K562 (cell line): Measurements from ENCODE around the gene NCOA3. TPM values are rescaled to one million over a fixed set of nuclear protein-coding genes. Genes with fewer than 3 reads are reported as not detected.

Experiments
- ATF1 ChIP-seq, 2 experiments: fragments of 450-650 bp in 1 of 2; IDR thresholded peaks; 2 replicates each; pipeline ENCODE4 v1.6.1; 2016; ENCODE audit warnings: missing compliant biosample characterization in 1 of 2, missing genetic modification characterization in 1 of 2
- DPF2 ChIP-seq: fragments of 450-650 bp; IDR thresholded peaks from 2 replicates; pipeline ENCODE4 v1.6.1; 2016
- E2F3 ChIP-seq: fragments of 250-450 bp; sonication (Bioruptor Pico); IDR thresholded peaks from 2 replicates; pipeline ENCODE4 v1.4.0; 2020; ENCODE audit warnings: mild to moderate bottlenecking
- FOS ChIP-seq: IDR thresholded peaks from 3 replicates; pipeline ENCODE4 v1.6.1; 2011; ENCODE audit not compliant: insufficient read length; ENCODE audit errors: extremely low read depth
- HLTF ChIP-seq: fragments of 450-650 bp; IDR thresholded peaks from 2 replicates; pipeline ENCODE4 v1.6.1; 2016
- HMG20B ChIP-seq: fragments of 250-450 bp; sonication (Bioruptor Pico); IDR thresholded peaks from 2 replicates; pipeline ENCODE4 v1.5.0; 2021; ENCODE audit warnings: mild to moderate bottlenecking
- KHSRP ChIP-seq: fragments of 450-650 bp; IDR thresholded peaks from 2 replicates; pipeline ENCODE4 v1.6.1; 2017
- NCOA2 ChIP-seq, 2 experiments: fragments of 450-650 bp; IDR thresholded peaks; 2 replicates each; pipeline ENCODE4 v1.6.1; 2018; ENCODE audit warnings: mild to moderate bottlenecking in 2 of 2, moderate library complexity in 1 of 2; ENCODE audit not compliant: partially characterized antibody in 2 of 2
- NR1H2 ChIP-seq: sonication (generic); formaldehyde crosslinking; IDR thresholded peaks from 2 replicates; pipeline ENCODE4 v1.4.0; 2020; ENCODE audit warnings: mild to moderate bottlenecking, missing genetic modification reagents
- RHOXF2B ChIP-seq: fragments of 250-450 bp; sonication (Bioruptor Pico); conservative IDR thresholded peaks from 2 replicates; pipeline ENCODE4 v1.5.1; 2021
- polyA plus RNA-seq, 8 experiments: library from polyadenylated mRNA; depleted of rRNA in 4 of 8; stranded (reverse) in 5 of 8; unstranded in 3 of 8; fragments of >200 nt; fragmentation: Nextera tagmentation in 2 of 8; fragmentation: Illumina TruSeq in 1 of 8; extraction: Ambion mirVana in 2 of 8; extraction: Trizol in 1 of 8; gene quantifications; 2 replicates each; pipeline versions ENCODE4 v1.2.1 to v1.2.3, GENCODE V29; 2011 to 2014; ENCODE audit warnings: inconsistent platforms in 1 of 8, missing spikeins in 1 of 8
- total RNA-seq, 7 experiments: library from RNA; depleted of rRNA in 6 of 7; stranded (reverse); fragments of >200 nt in 6 of 7; fragmentation: Illumina TruSeq in 2 of 7; extraction: Trizol in 2 of 7; gene quantifications; 2 replicates each; pipeline versions ENCODE4 v1.2.1 to v1.2.3, GENCODE V29; 2011 to 2021; ENCODE audit warnings: low replicate concordance in 1 of 7
- TF ChIP-seq, protein P1 (sequence below): sonication (generic); formaldehyde crosslinking; IDR thresholded peaks from 2 replicates; pipeline ENCODE4 v1.8.0; 2022; ENCODE audit warnings: missing genetic modification reagents, mild to moderate bottlenecking, moderate library complexity, borderline replicate concordance
- TF ChIP-seq, protein P2 (sequence below): fragments of 450-650 bp; IDR thresholded peaks from 2 replicates; pipeline ENCODE4 v1.6.1; 2016; ENCODE audit warnings: missing biosample characterization, missing genetic modification characterization
- TF ChIP-seq, protein P3 (sequence below): sonication (generic); formaldehyde crosslinking; IDR thresholded peaks from 2 replicates; pipeline ENCODE4 v1.8.0; 2023; ENCODE audit warnings: missing genetic modification reagents, mild to moderate bottlenecking, borderline replicate concordance
- TF ChIP-seq, protein P4 (sequence below), 2 experiments: fragments of 450-650 bp in 1 of 2; IDR thresholded peaks; 2 replicates each; pipeline ENCODE4 v1.6.1; 2011 to 2017; ENCODE audit warnings: low read depth in 2 of 2, antibody characterized with exemption in 1 of 2, borderline replicate concordance in 1 of 2, low read length in 1 of 2, mild to moderate bottlenecking in 1 of 2, mixed read lengths in 1 of 2; ENCODE audit not compliant: control insufficient read depth in 1 of 2

NCOA3 gene
- total and polyA plus RNA-seq, 9 of the 15 experiments (the other 6 are each of a cell fraction or from before 2014, with no cell fraction given) = 3.2 to 24.3 (median 14.4) TPM

DNA sequence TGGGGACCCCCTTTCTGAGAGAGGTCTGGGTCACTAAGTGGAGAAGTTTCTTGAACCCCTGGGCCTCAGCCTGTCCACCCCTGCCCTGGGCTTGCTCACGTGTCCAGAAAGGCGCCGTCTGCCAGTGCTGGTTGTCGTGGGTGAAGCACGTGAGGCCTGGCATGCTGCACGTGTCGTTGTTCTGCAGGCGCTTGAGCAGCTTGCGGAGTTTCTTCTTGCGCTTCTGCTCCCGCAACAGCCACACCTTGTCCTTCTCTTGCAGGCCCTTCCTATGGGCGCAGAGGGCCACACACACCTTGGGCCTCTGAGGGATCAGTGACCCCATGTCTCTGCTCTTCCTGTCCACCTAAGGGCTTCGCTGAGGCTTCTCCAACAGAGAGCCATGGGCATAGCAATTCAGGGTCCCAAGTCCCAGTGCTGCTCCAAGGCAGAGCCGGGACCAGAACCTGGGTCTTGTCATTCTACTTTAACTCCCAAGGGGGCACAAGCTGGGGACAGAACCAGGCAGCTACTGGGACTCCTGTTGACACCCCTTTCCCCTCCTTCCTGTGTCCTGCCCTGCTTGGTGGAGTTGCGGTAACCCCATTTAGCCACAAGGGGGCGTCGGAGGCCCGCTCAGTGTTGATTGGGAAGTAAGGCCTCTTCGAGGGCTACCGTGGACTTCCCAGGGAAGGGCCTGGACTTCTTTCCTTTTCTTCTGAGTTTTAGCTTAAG, 161.8 kb downstream of the NCOA3 start (continued):
- TF ChIP-seq FOS (no peak), KHSRP (no peak), RHOXF2B (CRISPR knock-in tag) (no peak), NCOA2 (IDR thresholded peaks at IDR 0.05; ENCODE audit: partially characterized antibody in 2 of 2) (no peak), HMG20B (CRISPR knock-in tag) (no peak), HLTF (no peak), DPF2 (no peak), NR1H2 (CRISPR knock-in tag) (no peak), E2F3 (CRISPR knock-in tag) (no peak), ATF1 (CRISPR knock-in tag; IDR thresholded peaks at IDR 0.05) (no peak), ATF1 (tag; IDR thresholded peaks at IDR 0.05) (no peak)
- TF ChIP-seq, protein P1, sequence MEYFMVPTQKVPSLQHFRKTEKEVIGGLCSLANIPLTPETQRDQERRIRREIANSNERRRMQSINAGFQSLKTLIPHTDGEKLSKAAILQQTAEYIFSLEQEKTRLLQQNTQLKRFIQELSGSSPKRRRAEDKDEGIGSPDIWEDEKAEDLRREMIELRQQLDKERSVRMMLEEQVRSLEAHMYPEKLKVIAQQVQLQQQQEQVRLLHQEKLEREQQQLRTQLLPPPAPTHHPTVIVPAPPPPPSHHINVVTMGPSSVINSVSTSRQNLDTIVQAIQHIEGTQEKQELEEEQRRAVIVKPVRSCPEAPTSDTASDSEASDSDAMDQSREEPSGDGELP (CRISPR knock-in tag) = no peak
- TF ChIP-seq, protein P2, sequence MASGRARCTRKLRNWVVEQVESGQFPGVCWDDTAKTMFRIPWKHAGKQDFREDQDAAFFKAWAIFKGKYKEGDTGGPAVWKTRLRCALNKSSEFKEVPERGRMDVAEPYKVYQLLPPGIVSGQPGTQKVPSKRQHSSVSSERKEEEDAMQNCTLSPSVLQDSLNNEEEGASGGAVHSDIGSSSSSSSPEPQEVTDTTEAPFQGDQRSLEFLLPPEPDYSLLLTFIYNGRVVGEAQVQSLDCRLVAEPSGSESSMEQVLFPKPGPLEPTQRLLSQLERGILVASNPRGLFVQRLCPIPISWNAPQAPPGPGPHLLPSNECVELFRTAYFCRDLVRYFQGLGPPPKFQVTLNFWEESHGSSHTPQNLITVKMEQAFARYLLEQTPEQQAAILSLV (tag) = no peak
- TF ChIP-seq, protein P3, sequence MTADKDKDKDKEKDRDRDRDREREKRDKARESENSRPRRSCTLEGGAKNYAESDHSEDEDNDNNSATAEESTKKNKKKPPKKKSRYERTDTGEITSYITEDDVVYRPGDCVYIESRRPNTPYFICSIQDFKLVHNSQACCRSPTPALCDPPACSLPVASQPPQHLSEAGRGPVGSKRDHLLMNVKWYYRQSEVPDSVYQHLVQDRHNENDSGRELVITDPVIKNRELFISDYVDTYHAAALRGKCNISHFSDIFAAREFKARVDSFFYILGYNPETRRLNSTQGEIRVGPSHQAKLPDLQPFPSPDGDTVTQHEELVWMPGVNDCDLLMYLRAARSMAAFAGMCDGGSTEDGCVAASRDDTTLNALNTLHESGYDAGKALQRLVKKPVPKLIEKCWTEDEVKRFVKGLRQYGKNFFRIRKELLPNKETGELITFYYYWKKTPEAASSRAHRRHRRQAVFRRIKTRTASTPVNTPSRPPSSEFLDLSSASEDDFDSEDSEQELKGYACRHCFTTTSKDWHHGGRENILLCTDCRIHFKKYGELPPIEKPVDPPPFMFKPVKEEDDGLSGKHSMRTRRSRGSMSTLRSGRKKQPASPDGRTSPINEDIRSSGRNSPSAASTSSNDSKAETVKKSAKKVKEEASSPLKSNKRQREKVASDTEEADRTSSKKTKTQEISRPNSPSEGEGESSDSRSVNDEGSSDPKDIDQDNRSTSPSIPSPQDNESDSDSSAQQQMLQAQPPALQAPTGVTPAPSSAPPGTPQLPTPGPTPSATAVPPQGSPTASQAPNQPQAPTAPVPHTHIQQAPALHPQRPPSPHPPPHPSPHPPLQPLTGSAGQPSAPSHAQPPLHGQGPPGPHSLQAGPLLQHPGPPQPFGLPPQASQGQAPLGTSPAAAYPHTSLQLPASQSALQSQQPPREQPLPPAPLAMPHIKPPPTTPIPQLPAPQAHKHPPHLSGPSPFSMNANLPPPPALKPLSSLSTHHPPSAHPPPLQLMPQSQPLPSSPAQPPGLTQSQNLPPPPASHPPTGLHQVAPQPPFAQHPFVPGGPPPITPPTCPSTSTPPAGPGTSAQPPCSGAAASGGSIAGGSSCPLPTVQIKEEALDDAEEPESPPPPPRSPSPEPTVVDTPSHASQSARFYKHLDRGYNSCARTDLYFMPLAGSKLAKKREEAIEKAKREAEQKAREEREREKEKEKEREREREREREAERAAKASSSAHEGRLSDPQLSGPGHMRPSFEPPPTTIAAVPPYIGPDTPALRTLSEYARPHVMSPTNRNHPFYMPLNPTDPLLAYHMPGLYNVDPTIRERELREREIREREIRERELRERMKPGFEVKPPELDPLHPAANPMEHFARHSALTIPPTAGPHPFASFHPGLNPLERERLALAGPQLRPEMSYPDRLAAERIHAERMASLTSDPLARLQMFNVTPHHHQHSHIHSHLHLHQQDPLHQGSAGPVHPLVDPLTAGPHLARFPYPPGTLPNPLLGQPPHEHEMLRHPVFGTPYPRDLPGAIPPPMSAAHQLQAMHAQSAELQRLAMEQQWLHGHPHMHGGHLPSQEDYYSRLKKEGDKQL = no peak
- TF ChIP-seq, protein P4, sequence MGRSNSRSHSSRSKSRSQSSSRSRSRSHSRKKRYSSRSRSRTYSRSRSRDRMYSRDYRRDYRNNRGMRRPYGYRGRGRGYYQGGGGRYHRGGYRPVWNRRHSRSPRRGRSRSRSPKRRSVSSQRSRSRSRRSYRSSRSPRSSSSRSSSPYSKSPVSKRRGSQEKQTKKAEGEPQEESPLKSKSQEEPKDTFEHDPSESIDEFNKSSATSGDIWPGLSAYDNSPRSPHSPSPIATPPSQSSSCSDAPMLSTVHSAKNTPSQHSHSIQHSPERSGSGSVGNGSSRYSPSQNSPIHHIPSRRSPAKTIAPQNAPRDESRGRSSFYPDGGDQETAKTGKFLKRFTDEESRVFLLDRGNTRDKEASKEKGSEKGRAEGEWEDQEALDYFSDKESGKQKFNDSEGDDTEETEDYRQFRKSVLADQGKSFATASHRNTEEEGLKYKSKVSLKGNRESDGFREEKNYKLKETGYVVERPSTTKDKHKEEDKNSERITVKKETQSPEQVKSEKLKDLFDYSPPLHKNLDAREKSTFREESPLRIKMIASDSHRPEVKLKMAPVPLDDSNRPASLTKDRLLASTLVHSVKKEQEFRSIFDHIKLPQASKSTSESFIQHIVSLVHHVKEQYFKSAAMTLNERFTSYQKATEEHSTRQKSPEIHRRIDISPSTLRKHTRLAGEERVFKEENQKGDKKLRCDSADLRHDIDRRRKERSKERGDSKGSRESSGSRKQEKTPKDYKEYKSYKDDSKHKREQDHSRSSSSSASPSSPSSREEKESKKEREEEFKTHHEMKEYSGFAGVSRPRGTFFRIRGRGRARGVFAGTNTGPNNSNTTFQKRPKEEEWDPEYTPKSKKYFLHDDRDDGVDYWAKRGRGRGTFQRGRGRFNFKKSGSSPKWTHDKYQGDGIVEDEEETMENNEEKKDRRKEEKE (IDR thresholded peaks at IDR 0.05; ENCODE audit: borderline replicate concordance in 1 of 2, control insufficient read depth in 1 of 2, low read depth in 2 of 2, low read length in 1 of 2) = peak in 1 of 2 experiments; percentile 12; a peak in 1 of 4 replicates
